Measurements from ENCODE around the gene TM6SF1. TPM values are rescaled to one million over a fixed set of nuclear protein-coding genes. Genes with fewer than 3 reads are reported as not detected.
A peak's percentile ranks its signal among the peaks of the same experiment; 100 is the strongest.

The TM6SF1 gene
- total RNA-seq, 1 donor from 2014 or later, result 0.48 TPM

DNA sequence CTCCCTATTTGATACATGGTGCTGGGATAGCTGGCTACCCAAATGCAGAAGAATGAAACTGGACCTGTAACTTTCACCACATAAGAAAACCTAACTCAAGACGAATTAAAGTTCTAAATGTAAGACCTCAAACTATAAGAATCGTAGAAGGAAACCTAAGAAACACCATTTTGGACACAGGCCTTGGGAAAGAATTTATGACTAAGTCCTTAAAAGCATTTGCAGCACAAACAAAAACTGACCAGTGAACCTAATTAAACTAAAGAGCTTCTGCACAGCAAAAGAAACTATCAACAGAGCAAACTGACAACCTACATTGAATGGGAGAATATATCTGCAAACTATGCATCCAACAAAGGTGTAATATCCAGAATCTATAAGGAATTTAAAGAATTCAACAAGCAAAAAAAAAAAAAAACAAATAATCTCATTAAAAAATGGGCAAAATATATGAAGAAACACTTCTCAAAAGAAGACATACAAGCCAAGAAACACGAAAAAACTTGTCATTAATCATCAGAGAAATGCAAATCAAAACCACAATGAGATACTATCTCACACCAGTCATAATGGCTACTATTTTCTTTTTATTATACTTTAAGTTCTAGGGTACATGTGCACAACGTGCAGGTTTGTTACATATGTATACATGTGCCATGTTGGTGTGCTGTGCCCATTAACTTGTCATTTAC is 63.2 kb downstream of the TM6SF1 start:
- DNase-seq (ENCODE audit: low read depth), result peak; percentile 9

DNA sequence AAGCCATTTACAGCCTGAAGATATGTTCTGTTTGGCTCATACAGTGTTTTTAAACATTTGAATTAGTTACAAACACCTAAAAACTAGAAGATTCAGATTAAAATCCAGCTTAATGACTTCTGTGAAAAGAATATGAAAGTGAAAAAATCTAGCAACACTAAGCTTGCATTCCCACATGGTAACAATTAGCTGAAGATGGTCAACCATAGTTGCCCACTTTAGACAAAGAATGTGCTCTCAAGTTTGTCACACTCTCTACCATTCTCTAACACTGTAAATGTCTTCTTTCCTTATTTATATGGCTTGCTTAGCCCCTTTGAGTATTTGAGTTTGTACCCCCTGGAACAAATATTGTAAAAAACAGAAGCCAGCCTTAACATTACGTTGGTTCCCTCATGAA is 67.4 kb downstream of the TM6SF1 start:
- DNase-seq (ENCODE audit: low read depth), result no peak

DNA sequence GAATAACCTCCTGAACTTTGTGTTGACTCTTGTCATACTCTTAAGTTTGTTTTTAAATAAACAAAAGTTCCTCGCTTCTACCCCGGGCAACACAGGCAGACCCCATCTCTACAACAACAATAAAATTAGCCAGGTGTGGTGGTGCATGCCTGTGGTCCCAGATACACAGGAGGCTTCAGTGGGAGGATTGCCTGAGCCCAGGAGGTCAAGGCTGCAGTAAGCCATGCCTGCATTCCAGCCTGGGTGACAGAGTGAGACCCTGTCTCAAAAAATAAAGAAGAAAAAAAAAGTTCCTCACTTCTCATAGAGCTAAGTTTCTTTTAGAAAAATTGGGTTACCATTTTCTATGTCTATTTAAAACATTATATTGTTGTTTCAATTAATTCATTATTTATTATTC is 70.9 kb downstream of the TM6SF1 start:
- no peak for DNase-seq (ENCODE audit: low read depth)

DNA sequence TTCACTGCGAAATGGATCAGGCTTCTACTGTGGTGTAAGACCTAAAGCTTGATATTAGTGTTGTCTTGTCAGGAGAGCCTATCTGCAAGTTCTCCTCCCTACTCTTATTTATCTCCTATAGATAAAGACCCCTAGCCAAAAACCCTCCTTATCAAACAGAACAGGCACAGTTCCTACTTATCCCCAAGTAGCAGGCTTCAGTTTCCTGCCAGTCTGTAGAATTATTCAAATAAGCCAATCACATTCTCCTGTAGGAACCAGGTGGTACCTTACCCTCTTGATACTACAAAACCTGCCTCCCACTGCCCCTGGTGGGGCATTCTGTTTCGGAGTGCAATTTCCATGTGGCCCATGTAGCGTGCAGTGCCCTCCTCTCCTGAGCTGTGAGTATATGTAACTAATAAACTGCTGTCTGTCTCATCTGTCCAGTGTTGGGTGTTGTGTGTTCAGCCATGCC is 71.5 kb downstream of the TM6SF1 start:
- DNase-seq (ENCODE audit: low read depth), result no peak

DNA sequence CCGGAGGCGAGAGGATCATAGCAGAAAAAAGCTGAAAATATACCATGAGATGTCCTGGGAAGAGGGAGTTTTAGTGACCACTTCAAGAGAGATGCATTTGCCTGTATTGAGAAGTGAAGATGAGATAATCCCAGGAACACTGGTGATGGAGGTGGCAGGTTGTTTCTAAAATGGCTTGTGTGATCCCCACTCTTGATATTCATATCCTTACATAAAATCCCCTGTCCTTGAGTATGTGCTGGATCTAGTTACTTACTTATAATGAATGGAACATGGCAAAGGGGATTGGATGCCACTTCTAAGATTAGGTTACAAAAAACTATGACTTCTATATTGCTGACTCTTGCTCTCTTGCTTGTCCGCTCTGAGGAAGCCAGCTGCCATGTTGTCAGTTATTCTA is 78.1 kb downstream of the TM6SF1 start:
- DNase-seq (ENCODE audit: low read depth), result no peak

Small RNA genes lying within 50 kb of the gene (microRNA-seq; reads per million reads assigned to microRNA genes)
- gene MIR4515, result not detected

Other genes starting within 250 kb of the TM6SF1 start
- gene HOMER2, start 154.9 kb upstream of the TM6SF1 start, total RNA-seq, result 18.8 and 25.4 TPM in 2 replicates
- gene RAMAC, start 121.4 kb upstream of the TM6SF1 start, total RNA-seq, result 17.1 and 24.8 TPM in 2 replicates
- gene C15orf40, start 96.0 kb upstream of the TM6SF1 start, total RNA-seq, result 16.4 and 19.6 TPM in 2 replicates
- gene BTBD1, start 40.4 kb upstream of the TM6SF1 start, total RNA-seq, result 169 and 191 TPM in 2 replicates
- gene HDGFL3, start 100.2 kb downstream of the TM6SF1 start, total RNA-seq, result 40.9 and 43.3 TPM in 2 replicates
- 3.6 and 5.1 TPM in 2 replicates for gene BNC1, start 177.0 kb downstream of the TM6SF1 start, total RNA-seq